Activated CD4-positive, alpha-beta memory T cell treated with anti-CD3 and anti-CD28 coated beads, Interleukin-2, amount 10 ng/mL, durations not matched to agents 7 days and 5 days (primary cell): Measurements from ENCODE around the gene FOXP1. TPM values are rescaled to one million over a fixed set of nuclear protein-coding genes. Genes with fewer than 3 reads are reported as not detected.
"Not testable (repeated sequence)": the region's sequence is repeated elsewhere in the genome, so short reads cannot be mapped to it uniquely, and the experiment has no call there.

ENCODE experiments used
- CTCF ChIA-PET: fragments of 350-600 bp; sonication (Branson Sonifier 250); formaldehyde crosslinking; loops from one replicate; lab custom pipeline; 2021; ENCODE audit warnings: antibody characterized with exemption, inconsistent platforms; lab: Charles Lee
- POLR2A ChIA-PET: fragments of 350-600 bp; sonication (Branson Sonifier 250); formaldehyde crosslinking; loops from one replicate; lab custom pipeline; 2021; ENCODE audit warnings: antibody characterized with exemption; lab: Charles Lee
- DNase-seq: peaks from one replicate; pipeline ENCODE4 v3.0.0-alpha.2; 2020
- H3K27ac Mint-ChIP-seq: one replicate; pipeline ENCODE4 v1.8.0; 2021; ENCODE audit warnings: mild to moderate bottlenecking, mixed read lengths
- H3K27me3 Mint-ChIP-seq: one replicate; pipeline ENCODE4 v1.8.0; 2021; ENCODE audit warnings: mixed read lengths
- H3K36me3 Mint-ChIP-seq: one replicate; pipeline ENCODE4 v1.8.0; 2021; ENCODE audit warnings: low read depth, mixed read lengths
- H3K4me1 Mint-ChIP-seq: one replicate; pipeline ENCODE4 v1.8.0; 2021; ENCODE audit warnings: mixed read lengths
- H3K4me3 Mint-ChIP-seq: one replicate; pipeline ENCODE4 v1.8.0; 2021; ENCODE audit warnings: mild to moderate bottlenecking, mixed read lengths
- H3K9me3 Mint-ChIP-seq: one replicate; pipeline ENCODE4 v1.8.0; 2021; ENCODE audit warnings: mixed read lengths
- total RNA-seq, 2 experiments: library from RNA; stranded (reverse); gene quantifications; one replicate each; pipeline ENCODE4 v1.2.3, GENCODE V29; 2021

The FOXP1 gene
- total RNA-seq, 2 experiments from 2014 or later = 71.3 to 76.9 TPM

DNA sequence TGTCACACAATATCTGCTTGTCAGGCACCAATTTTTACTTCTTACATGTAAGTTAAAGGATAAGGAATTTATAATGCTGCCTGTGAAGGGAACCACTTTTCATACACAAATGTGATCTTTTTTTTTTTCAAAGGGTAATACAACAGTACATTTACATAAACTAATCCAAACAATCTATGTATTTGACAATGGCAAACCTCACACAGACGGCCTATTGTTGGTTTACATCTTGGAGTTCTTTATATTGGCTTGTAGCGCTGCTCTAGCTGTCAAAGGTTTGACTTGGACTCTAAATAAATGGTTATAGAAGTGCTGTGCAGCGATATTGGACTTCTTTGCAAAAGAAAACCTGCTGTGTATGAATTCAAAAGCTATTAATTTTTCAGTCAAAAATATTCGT, 598.0 kb downstream of the FOXP1 start:
- POLR2A ChIA-PET = no interaction called here
- CTCF ChIA-PET = no interaction called here
- H3K27me3 Mint-ChIP-seq = no peaks in the 10 kb centered on the region
- no peak overlapping the region for H3K27ac Mint-ChIP-seq
- no peak for DNase-seq
- H3K4me1 Mint-ChIP-seq = peaks cover 58% of the 10 kb centered on the region
- H3K36me3 Mint-ChIP-seq = peaks cover 81% of the 10 kb centered on the region
- no peaks in the 10 kb centered on the region for H3K9me3 Mint-ChIP-seq
- no peak overlapping the region for H3K4me3 Mint-ChIP-seq

DNA sequence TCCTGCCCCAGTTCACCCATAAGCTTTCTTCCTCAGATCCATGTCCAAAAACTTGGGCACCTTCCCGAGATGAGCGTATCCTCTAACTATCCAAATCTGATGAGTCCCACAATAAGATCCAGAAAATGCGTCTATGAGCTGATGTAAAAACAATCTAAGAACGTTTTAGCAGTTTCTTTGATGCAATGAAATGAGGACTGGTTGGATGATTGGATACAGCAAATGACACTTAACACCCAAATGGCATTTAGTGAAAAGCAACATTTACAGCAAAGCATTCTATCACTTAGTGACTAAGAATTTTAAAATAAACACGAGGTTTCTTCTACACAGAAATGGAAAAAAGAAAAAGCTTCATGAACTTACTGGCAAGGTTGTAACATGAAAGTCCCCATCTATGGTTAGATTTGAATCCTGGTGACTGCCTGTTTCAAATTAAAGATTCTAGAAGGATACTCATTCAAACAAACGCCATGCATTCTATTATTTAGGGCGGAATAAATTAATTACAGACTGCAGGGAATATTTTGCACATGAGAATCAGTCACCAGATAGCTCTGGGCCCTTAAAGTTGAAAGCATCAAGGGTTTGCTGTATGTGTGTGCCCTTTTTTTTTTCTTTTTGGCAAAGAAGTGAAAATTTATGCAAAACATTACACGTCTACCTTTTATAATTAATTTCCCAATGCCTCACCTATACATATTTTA, 598.6 kb downstream of the FOXP1 start:
- Mint-ChIP-seq H3K4me3 (no peak overlapping the region), H3K36me3 (peaks cover 82% of the 10 kb centered on the region), H3K27ac (peak overlapping the region; percentile 23), H3K9me3 (no peaks in the 10 kb centered on the region), H3K27me3 (no peaks in the 10 kb centered on the region), H3K4me1 (peaks cover 58% of the 10 kb centered on the region)
- POLR2A ChIA-PET = no interaction called here
- CTCF ChIA-PET = no interaction called here
- no peak for DNase-seq

- no peak overlapping the region for H3K4me3 Mint-ChIP-seq
- ChIA-PET CTCF (no interaction called here), POLR2A (interaction anchor here (0.9 to 2.6 kb wide), 3 partner anchors 16 to 602 kb away, joined by 3 to 9 read pairs (median 4); no protein-coding TSS in a partner anchor)
- H3K36me3 Mint-ChIP-seq = peaks cover 83% of the 10 kb centered on the region
- peak overlapping the region; percentile 84 for H3K27ac Mint-ChIP-seq
- H3K27me3 Mint-ChIP-seq = no peaks in the 10 kb centered on the region
- DNase-seq = peak; percentile 20
- H3K9me3 Mint-ChIP-seq = no peaks in the 10 kb centered on the region
- H3K4me1 Mint-ChIP-seq = peaks cover 52% of the 10 kb centered on the region
These were observed 600.8 kb downstream of the FOXP1 start for GRCh38 chr3:70982700-70983140.

DNA sequence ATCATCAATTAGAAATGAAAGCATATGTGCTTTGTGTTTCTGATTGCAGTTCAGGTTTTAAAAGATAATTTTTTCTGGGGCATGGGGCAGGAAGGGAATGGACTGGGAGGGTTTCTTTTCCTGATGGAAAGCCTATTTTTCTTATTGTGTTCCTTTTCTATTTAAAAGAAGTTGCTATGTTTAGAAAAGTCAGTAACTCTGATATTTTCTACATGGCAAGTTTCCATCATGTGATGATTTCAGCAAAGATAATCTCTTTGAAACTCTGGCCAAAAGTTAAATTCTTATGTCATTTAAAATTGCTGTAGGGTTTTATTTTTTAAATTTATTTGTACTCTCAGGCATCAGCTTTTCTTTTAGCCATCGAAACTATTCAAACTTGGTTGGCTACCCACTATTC, 601.2 kb downstream of the FOXP1 start:
- Mint-ChIP-seq H3K4me3 (no peak overlapping the region), H3K27me3 (no peaks in the 10 kb centered on the region), H3K9me3 (no peaks in the 10 kb centered on the region), H3K36me3 (peaks cover 83% of the 10 kb centered on the region), H3K4me1 (peaks cover 52% of the 10 kb centered on the region), H3K27ac (peak overlapping the region; percentile 7)
- ChIA-PET CTCF (no interaction called here), POLR2A (interaction anchor here (0.9 to 2.6 kb wide), 2 partner anchors 16 to 602 kb away, joined by 3 to 9 read pairs; no protein-coding TSS in a partner anchor)
- no peak for DNase-seq

GRCh38 chr3:70981231-70981880, 602.2 kb downstream of the FOXP1 start:
- CTCF ChIA-PET = no interaction called here
- Mint-ChIP-seq H3K4me3 (no peak overlapping the region), H3K27ac (peak overlapping the region; percentile 73), H3K27me3 (no peaks in the 10 kb centered on the region), H3K4me1 (peaks cover 52% of the 10 kb centered on the region), H3K9me3 (no peaks in the 10 kb centered on the region), H3K36me3 (peaks cover 80% of the 10 kb centered on the region)
- POLR2A ChIA-PET = no interaction called here
- DNase-seq = no peak

- Mint-ChIP-seq H3K27ac (peak overlapping the region; percentile 73), H3K4me3 (peak overlapping the region; percentile 5), H3K27me3 (no peaks in the 10 kb centered on the region), H3K36me3 (peaks cover 79% of the 10 kb centered on the region), H3K9me3 (no peaks in the 10 kb centered on the region), H3K4me1 (peaks cover 52% of the 10 kb centered on the region)
- no peak for DNase-seq
- CTCF ChIA-PET = no interaction called here
- POLR2A ChIA-PET = no interaction called here
These were observed 602.8 kb downstream of the FOXP1 start for GRCh38 chr3:70980646-70981170.

DNA sequence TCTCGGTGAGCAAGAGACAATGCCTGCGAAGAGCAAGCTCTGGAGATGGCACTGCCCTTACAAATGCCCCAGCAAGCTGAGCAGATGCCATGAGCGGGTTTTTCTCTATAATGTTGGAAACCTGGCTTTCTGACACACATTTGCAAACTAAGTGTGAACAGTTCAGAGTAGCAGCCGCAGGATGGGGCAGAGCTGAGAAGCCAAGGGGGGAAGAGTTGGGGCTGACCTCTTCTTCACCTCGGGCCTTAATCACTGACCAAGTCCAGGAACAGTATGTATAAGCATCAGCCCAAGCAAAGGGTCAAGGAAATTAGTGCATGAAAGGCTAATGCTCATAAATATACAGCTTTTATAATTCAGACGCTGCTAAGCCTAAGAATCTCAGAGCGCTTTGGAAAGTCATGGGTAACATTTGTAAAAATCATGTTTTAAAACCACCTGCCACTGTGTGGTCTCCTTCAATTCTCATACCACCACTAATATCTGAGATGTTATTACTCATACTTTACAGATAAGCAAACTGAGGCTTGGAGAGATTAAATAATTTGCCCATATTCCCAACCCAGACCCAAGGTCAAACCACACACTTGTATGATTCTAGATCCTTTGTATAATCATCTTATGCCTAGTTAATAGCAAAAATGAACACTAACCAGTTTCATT, 603.4 kb downstream of the FOXP1 start:
- H3K4me3 Mint-ChIP-seq = no peak overlapping the region
- ChIA-PET CTCF (interaction anchor here (0.6 kb wide), 1 partner anchor 1571 kb away, joined by 5 read pairs; no protein-coding TSS in a partner anchor), POLR2A (no interaction called here)
- peaks cover 52% of the 10 kb centered on the region for H3K4me1 Mint-ChIP-seq
- H3K27me3 Mint-ChIP-seq = no peaks in the 10 kb centered on the region
- peaks cover 80% of the 10 kb centered on the region for H3K36me3 Mint-ChIP-seq
- DNase-seq = no peak
- H3K27ac Mint-ChIP-seq = peak overlapping the region; percentile 73
- H3K9me3 Mint-ChIP-seq = no peaks in the 10 kb centered on the region

DNA sequence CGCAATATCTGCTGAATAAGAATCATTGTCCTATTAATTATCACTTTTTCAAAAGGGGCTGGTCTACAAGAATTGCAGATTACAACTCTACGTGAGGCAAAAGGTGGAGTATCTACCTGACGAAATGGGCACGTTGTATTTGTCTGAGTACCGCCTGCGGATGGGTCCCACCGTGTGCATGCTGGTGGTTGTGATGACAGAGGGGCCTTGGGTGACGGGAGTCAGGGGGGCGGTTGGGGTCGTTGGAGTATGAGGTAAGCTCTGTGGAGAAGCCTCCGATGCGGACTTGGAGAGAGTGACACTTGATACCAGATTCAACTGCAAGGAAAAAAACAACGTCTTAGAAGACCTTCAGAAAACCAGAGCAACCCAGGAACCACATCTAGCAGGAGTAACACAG, 605.8 kb downstream of the FOXP1 start:
- Mint-ChIP-seq H3K27me3 (no peaks in the 10 kb centered on the region), H3K9me3 (no peaks in the 10 kb centered on the region), H3K27ac (no peak overlapping the region), H3K36me3 (peaks cover 79% of the 10 kb centered on the region), H3K4me1 (peaks cover 34% of the 10 kb centered on the region), H3K4me3 (no peak overlapping the region)
- no peak for DNase-seq
- POLR2A ChIA-PET = no interaction called here
- CTCF ChIA-PET = interaction anchor here (1.1 kb wide), 1 partner anchor 83 kb away, joined by 3 read pairs; no protein-coding TSS in a partner anchor

- Mint-ChIP-seq H3K4me1 (peaks cover 18% of the 10 kb centered on the region), H3K36me3 (peaks cover 78% of the 10 kb centered on the region)
- H3K9me3 Mint-ChIP-seq, POLR2A ChIA-PET, H3K27me3 Mint-ChIP-seq, CTCF ChIA-PET, H3K27ac Mint-ChIP-seq, H3K4me3 Mint-ChIP-seq, DNase-seq: not testable (repeated sequence)
These were observed 607.5 kb downstream of the FOXP1 start for GRCh38 chr3:70975981-70976380.

GRCh38 chr3:70974747-70975146, 608.8 kb downstream of the FOXP1 start:
- ChIA-PET CTCF (no interaction called here), POLR2A (no interaction called here)
- no peak for DNase-seq
- Mint-ChIP-seq H3K27me3 (no peaks in the 10 kb centered on the region), H3K36me3 (peaks cover 76% of the 10 kb centered on the region), H3K4me3 (no peak overlapping the region), H3K4me1 (peaks cover 6% of the 10 kb centered on the region), H3K27ac (no peak overlapping the region), H3K9me3 (no peaks in the 10 kb centered on the region)

DNA sequence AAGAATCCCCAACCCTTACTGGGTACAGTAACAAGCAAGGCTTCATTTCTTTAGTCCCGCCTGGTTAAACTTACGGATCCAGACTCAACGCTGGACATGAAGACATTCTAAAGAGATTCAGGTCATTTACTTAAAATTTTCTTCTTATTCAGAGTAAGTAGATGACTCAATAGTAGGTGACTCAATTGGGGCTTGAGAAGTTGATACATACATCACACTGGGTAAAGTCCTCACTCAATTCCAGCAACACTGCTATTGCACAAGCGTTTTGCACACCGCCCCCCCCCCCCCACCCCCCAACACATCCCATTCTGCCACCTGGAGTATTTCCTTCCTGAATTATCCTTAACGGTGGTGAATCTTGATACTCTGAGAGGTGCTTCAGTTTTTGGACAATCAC, 610.0 kb downstream of the FOXP1 start:
- Mint-ChIP-seq H3K9me3 (no peaks in the 10 kb centered on the region), H3K36me3 (peaks cover 78% of the 10 kb centered on the region), H3K4me1 (peaks cover 4% of the 10 kb centered on the region), H3K4me3 (no peak overlapping the region), H3K27ac (no peak overlapping the region), H3K27me3 (no peaks in the 10 kb centered on the region)
- ChIA-PET POLR2A (no interaction called here), CTCF (no interaction called here)
- DNase-seq = no peak

GRCh38 chr3:70972855-70973254, 610.7 kb downstream of the FOXP1 start:
- ChIA-PET CTCF (no interaction called here), POLR2A (no interaction called here)
- no peak overlapping the region for H3K27ac Mint-ChIP-seq
- peaks cover 4% of the 10 kb centered on the region for H3K4me1 Mint-ChIP-seq
- DNase-seq = no peak
- peaks cover 78% of the 10 kb centered on the region for H3K36me3 Mint-ChIP-seq
- no peak overlapping the region for H3K4me3 Mint-ChIP-seq
- H3K27me3 Mint-ChIP-seq = no peaks in the 10 kb centered on the region
- H3K9me3 Mint-ChIP-seq = no peaks in the 10 kb centered on the region

DNA sequence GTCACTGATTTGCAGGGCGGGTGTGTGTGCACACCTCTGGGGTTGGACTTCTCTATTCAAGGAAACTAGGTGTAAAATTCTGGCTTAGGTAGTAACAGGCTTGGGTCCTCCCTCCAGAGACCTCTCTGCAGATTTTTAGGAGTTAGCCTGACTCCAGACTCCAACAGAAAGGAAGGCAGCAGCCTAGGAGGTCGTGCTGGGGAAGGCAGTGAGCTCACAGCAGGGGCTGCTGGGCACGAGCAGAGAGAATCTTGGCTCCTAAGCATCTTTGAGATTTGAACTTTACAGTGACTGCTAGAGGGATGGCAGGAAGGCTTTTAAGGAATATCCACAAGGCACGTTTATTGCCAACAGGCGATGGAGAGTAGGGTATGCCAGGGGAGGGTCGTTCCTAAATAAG, 612.6 kb downstream of the FOXP1 start:
- no peak for DNase-seq
- Mint-ChIP-seq H3K4me1 (peaks cover 4% of the 10 kb centered on the region), H3K27me3 (no peaks in the 10 kb centered on the region), H3K36me3 (peaks cover 67% of the 10 kb centered on the region), H3K27ac (no peak overlapping the region), H3K4me3 (no peak overlapping the region), H3K9me3 (no peaks in the 10 kb centered on the region)
- ChIA-PET POLR2A (no interaction called here), CTCF (no interaction called here)
